GM19372 (cell line): ENCODE data around the gene DLK1.

Source experiments
- ATAC-seq: cut with Tn5 transposase; IDR thresholded peaks from one replicate; pipeline ENCODE4 v1.9.1; 2021; ENCODE audit warnings: mild to moderate bottlenecking, low read depth, moderate library complexity; ENCODE audit not compliant: unreplicated experiment

The DLK1 gene

GRCh38 chr14:100786576-100787219, 60.0 kb downstream of the DLK1 start:
- no peak for ATAC-seq

- ATAC-seq = no peak
These were observed 61.0 kb downstream of the DLK1 start for GRCh38 chr14:100787659-100788058.
